ENCODE data around the gene CUL4A. TPM values are rescaled to one million over a fixed set of nuclear protein-coding genes. Genes with fewer than 3 reads are reported as not detected.

The CUL4A gene
- polyA plus RNA-seq, 3 donors: 79.3 to 85.1 (median 83.9) TPM

GRCh38 chr13:113178896-113179167, 30.6 kb upstream of the CUL4A start:
- DNase-seq (ENCODE audit: low read depth in 3 of 3, low spot score in 2 of 3): no peak

GRCh38 chr13:113179374-113180230, 29.8 kb upstream of the CUL4A start:
- DNase-seq (ENCODE audit: low read depth in 3 of 3, low spot score in 2 of 3): no peak

DNA sequence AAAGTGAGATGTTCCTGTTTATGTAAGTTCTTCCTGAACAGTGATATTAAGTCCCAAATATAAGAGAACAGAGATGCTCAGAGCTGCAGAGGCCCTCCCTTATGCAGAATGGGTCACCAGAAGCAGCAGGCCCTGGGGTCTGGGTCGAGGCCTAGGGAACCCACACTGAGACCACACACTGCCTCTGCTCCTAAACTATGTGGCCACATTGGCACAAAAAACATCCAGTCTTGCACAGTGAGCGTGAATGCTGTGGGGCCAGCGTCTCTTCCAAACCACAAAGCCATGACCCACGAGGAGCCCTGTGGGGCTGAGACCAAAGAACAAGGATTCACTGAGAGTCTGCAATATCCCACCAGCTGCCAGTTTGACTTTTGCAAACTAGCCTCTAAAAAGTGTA, 27.4 kb upstream of the CUL4A start:
- DNase-seq (ENCODE audit: low read depth in 3 of 3, low spot score in 2 of 3): no peak

DNA sequence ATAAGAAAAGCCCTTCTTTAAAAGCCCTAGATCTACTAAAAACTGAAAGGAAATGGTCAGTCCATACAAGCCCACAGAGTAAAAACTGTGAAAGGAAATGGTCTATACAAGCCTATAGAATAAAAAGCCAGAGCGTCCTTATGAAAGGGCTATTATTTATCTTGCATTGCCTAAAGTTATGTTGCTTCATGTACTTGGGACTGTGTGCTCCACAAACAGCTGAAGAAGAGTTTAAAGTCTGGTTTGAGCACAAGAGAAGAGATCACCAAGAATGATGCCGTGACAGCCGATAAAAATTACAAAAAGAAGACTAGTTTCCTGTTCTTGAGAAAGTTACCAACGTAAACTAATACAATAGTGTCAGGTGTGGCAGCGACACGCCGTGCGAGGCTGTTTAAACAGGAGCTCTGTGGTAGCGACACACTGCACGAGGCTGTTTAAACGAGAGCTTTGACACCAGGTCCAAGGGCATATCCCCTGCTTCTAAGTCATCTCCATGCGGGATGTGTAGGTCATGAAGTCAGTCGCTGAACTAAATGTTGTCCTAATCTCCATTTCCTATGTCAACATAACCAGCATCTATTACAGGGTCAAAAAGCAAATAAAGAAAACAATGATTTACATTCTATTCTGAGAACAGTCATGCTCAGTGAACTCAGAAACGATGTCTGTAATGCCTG, 25.8 kb upstream of the CUL4A start:
- DNase-seq (ENCODE audit: low read depth in 3 of 3, low spot score in 2 of 3): no peak

DNA sequence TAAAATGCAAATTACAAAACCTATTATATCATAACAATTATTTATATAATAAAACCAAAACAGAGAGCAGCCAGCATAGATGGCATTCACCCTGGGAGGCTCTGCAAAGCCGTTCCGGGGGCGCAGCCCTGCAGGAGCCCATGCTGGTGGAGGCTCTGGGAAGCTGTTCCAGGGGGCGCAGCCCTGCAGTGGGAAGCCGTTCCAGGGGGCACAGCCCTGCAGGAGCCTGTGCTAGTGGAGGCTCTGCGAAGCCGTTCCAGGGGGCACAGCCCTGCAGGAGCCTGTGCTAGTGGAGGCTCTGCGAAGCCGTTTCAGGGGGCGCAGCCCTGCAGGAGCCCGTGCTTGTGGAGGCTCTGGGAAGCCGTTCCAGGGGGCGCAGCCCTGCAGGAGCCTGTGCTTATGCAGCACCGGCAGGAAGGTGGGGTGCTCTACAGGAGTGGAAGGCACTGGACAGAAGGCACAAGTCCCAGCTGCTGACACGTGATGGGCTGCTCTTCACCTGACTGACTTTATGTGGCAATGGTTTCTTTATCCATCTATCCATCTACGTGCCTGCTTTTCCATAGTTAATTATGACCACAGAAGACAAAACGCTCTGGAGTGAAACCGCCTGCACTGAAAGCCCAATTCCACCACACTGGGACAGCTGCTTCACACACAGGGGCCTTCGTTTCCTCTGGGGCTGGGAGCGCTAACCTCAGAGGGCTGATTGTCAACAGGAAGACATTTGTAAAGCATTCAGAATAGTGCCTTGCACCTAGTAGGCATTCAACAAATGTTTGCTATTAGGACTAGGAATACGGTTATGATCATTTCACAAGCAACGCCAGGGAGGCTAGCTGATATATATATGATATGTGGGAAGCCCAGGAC, 24.6 kb upstream of the CUL4A start:
- no peak for DNase-seq (ENCODE audit: low read depth in 3 of 3, low spot score in 2 of 3)

DNA sequence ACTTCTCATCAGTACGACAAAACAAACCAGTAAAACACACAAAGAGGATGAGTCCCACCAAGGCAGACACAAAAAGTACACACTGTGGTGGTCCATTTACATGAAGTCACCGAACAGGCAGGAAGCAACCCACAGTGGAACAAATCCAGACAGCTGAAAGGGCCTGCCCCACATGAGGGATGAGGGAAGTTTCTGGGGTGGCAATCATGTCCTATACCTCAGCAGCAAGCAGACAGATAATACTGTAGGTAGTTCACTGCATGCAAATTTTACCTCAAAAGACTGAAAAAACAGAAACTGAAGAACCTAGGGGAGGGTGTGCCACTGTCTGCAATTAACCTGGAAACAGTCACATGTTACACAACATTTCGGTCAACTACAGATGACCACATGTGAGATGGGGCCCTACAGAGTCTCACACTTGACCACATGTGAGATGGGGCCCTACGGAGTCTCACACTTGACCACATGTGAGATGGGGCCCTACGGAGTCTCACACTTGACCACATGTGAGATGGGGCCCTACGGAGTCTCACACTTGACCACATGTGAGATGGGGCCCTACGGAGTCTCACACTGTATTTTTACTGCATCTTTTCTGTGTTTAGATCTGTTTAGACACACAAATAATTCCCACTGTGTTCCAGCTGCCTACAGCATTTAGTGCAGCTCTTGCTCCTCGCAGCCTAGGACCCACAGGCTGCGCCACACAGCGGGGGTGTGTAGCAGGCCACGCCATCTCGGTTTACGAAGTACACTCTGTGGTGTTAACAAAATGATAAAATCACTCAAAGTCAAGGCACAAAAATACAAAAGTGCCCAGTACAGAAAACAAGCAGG, 23.1 kb upstream of the CUL4A start:
- DNase-seq (ENCODE audit: low read depth in 3 of 3, low spot score in 2 of 3): no peak

DNA sequence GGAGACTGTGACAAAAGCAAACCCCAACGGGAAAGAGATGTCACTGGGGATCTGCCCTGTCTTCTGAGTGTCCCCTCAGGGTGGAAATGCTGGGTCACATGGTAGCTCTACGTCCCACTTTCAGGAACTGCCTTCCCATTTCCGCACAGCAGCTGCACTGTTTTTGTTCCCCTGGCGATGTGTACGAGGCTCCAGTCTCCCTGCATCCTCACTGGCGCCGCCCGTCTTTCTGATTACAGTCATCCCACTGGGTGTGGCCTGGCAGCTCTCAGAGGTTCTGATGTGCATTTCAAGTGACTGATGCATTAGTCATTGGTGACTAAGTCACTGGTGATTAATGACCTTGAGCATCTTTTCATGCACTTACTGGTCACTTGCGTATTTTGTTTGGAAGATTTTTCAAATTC, 22.1 kb upstream of the CUL4A start:
- no peak for DNase-seq (ENCODE audit: low read depth in 3 of 3, low spot score in 2 of 3)

DNA sequence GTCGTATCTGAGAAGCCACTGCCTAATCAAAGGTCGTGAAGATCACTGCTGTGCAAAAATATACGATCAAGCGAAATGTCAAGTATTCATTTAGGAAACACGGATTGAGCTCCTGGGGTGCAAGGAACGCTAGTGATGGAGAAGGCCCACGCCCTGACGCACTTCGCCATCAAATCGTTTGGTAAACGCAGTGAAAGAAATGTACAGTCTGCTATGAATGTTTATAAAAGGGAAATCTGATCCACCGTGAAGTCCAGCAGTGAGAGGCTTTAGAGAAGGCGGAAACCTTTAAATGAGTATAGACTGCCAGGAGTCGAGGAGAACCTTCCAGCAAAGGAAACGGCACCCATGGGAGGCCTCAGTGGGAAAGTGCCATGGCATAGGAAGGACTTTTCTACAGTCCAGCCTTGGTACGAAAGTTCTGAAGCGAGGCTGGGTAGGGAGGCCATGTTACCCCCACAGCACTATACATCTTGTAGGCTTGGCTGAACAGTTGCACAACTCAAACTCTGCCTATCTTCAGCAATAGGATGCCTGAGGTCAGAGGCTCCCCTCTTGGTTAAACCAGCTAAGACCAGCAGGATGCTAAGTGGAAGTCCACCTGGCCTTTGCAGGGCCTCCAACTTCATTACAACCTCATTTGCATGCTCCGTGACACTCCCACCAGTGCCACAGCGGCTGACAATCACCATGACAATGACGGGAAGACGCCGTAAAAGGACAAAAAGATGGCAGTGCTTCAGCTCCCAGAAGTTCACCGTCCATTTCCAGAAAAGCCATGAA, 21.3 kb upstream of the CUL4A start:
- no peak for DNase-seq (ENCODE audit: low read depth in 3 of 3, low spot score in 2 of 3)

DNA sequence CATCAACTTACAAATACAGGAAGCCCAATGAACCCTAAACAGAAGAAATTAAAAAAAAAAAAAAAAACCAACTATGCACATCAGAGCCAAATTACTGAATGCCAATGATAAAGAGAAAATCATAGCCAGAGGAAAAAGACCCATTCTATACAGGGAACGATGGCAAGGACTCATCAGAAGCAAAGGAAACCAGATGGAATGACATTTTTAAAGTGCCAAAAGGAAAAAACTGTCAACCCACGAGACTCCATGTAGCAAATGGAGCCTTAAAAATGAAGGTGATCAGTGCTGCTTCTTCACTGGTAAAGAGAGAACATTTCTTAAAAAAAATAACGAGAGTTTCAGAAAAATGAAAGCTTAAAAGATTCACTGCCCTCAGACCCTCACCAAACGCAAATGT, 19.2 kb upstream of the CUL4A start:
- no peak for DNase-seq (ENCODE audit: low read depth in 3 of 3, low spot score in 2 of 3)

DNA sequence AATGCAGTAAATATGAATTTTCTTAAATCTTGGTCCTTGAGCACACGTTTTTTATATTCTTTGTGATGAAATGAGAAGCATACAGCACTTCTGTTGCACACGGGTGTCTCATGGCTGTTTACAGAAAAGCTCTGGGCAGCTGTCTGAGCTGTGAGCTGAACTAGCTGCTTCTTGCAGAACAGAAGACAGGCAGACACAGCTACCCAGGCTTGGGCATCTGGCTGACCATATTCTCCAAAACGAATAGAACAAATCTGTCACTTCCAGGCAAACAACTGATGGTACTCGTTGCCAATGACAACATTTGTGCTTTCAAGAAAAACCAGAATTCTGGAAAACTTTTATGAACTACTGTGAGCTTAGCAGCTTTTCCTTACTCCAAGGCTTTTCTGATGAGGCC, 17.1 kb upstream of the CUL4A start:
- DNase-seq (ENCODE audit: low read depth in 3 of 3, low spot score in 2 of 3): no peak

DNA sequence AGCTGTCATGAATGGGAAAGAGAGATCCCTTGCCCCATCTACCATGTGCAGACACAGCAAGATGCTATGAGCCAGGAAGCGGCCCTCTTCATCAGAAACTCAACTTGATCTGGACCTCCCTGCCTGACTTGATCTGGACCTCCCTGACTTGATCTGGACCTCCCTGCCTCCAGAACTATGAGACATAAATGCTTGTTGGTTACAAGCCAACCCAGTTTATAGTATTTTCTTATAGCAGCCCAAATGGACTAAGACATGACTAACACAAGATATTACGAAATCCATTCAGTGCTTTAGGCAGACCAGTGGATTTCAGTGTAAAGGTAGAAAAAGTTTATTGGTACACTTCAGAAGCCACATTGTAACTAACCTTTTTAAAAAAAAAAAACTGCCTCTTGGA, 16.5 kb upstream of the CUL4A start:
- DNase-seq (ENCODE audit: low read depth in 3 of 3, low spot score in 2 of 3): no peak

- no peak for DNase-seq (ENCODE audit: low read depth in 3 of 3, low spot score in 2 of 3)
Observed at GRCh38 chr13:113195360-113195759, 14.1 kb upstream of the CUL4A start.

GRCh38 chr13:113196970-113197737, 12.3 kb upstream of the CUL4A start:
- DNase-seq (ENCODE audit: low read depth in 3 of 3, low spot score in 2 of 3): no peak

DNA sequence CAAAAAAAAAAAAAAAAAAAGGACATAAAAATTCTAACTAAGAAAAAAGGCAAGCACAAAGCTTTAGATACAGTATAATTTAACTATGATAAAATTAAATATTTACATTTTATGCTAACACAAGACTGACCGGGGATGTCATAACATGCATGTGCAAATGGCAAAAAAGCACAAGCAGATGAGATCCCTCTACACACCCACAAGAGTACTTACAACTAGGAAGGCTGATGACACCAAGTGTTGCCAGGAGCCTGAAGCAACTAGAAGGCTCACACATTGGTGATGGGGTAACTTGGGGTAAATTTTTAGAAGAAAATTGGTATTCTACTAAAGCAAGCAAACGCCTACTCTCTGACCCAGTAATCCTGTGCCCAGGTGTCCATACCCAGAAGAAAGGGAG, 7.6 kb upstream of the CUL4A start:
- no peak for DNase-seq (ENCODE audit: low read depth in 3 of 3, low spot score in 2 of 3)

DNA sequence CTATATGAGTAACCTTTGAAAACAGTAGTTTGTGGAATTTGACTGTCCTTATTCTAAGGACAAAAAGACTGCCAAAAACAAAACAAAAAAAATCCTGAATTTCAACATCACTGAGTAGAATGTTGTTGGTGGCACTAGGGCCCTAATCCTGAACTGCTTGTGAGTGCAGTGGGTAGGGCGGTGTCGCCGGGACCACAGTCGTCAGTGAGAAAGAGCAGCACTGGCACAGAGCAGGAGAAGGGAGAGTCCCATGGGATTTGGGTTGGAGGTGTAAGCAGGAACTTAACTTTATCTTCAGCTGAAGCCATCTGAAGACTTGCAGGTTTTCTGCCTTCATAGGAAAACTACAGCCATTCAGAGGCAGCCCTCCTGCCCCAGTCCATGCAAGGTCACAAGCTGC, 6.5 kb upstream of the CUL4A start:
- DNase-seq (ENCODE audit: low read depth in 3 of 3, low spot score in 2 of 3): no peak

DNA sequence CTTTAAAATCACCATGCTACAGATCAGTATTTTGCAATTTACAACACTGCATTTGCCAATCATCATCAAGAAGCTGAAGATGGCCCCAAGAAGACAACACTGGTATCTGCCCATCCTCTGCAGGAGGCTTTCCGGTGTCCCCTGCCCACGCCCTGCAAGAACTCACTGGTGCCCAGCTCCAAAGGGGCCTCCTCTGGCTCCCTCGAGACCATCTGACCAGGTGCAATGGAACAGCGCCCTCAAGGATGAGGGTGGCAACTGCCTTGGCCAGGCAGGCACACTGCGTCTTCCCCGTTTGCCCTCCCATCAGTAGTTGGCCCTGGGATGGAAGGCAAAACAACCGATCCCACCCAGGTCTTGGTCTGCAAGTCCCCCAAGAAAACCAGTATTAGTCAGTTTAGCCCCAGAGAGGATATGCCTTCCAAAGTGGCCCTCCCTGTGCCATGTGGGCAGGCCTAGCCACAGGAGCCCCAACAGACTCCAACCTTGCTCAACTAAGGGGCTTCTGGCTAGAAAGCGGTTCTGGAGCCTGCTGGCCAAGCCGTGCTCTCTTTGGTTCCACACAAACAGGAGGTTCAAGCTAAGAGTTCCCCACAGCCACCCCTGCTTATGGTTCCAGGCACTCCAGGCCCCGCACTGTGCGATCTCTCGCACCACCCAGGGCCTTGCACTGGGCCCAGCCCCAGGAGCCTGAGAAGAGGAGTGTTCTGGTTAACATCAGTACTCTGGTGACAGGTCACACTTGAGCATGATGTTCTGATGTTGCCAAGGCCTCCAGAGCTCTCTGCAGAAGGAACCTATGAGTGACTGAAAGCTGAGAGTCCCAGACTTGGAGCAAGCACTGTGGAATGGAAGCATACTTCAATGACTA, 5.7 kb upstream of the CUL4A start:
- DNase-seq (ENCODE audit: low read depth in 3 of 3, low spot score in 2 of 3): no peak

DNA sequence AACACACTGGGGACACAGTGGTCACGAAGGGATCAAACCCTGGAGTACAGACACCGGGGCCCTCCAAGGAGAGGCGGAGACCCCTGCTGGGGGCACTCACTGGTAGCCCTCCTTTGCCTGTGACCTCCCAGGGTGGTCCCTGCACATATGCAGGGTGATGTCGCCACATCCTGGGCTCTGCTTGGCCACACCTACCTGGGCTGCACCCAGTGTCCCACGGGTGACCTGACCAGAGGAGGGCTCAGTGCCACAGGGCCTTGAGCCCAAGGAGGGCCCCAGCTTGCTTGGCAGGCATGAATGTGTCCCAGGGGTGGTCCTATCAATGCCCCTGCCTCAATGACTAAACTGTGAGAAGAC, 5.1 kb upstream of the CUL4A start:
- DNase-seq (ENCODE audit: low read depth in 3 of 3, low spot score in 2 of 3): no peak

DNA sequence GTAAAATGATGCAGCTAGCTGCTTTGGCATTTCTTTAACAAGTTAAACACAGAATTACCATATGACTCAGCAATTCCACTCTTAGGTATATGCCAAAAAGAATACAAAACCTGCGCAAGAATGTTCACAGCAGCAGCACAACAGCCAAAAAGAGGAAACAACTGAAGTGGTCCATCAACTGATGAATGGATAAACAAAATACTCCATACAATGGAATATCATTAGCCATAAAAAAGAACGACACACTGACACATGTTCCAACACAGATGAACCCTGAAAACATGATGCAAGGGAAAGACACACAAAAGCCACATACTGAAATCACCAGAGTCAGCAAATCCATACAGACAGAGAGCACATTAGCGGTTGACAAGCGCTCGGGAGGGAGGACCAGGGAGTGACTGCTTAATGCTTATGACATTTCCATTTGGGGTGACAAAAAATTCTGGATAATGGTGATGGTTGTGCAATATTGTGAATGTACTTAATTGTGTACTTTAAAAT, 3.9 kb upstream of the CUL4A start:
- DNase-seq (ENCODE audit: low read depth in 3 of 3, low spot score in 2 of 3): no peak

All from right renal cortex interstitium (tissue), 3 donors.